B cell (primary cell): Measurements from ENCODE around the gene NBR1. TPM values are rescaled to one million over a fixed set of nuclear protein-coding genes. Genes with fewer than 3 reads are reported as not detected.
"Not testable (repeated sequence)": the region's sequence is repeated elsewhere in the genome, so short reads cannot be mapped to it uniquely, and the experiment has no call there.

Experiments used
- ATAC-seq: fragments of 200-7000 bp; cut with Tn5 transposase; one replicate; pipeline ENCODE4 v1.10.0; 2021; ENCODE audit warnings: low read depth, mild to moderate bottlenecking, moderate number of reproducible peaks, moderate library complexity
- CTCF ChIA-PET: fragments of 350-600 bp; sonication (Branson Sonifier 250); formaldehyde crosslinking; loops from one replicate; lab custom pipeline; 2021; ENCODE audit warnings: antibody characterized with exemption, inconsistent platforms; lab: Charles Lee
- POLR2A ChIA-PET: fragments of 350-600 bp; sonication (Branson Sonifier 250); formaldehyde crosslinking; loops from one replicate; lab custom pipeline; 2021; ENCODE audit warnings: antibody characterized with exemption; lab: Charles Lee
- DNase-seq: peaks from one replicate; pipeline ENCODE4 v3.0.0; 2013
- H2AFZ ChIP-seq: 2 replicates; pipeline ENCODE4 v1.6.1; 2012; ENCODE audit warnings: mild to moderate bottlenecking, low read depth, low read length; ENCODE audit not compliant: insufficient read depth, poor library complexity, severe bottlenecking
- H3K27ac ChIP-seq, 2 donors: 1 replicate in 1 of 2; 2 replicates in 1 of 2; pipeline ENCODE4 v1.5.1; 2012 to 2013; ENCODE audit warnings: low read length in 2 of 2, mild to moderate bottlenecking in 2 of 2, moderate library complexity in 1 of 2
- H3K27me3 ChIP-seq, 4 experiments: fragments of 200-600 bp in 1 of 4; sonication (generic) in 1 of 4; replicated peaks in 1 of 4; 1 replicate in 2 of 4; 2 replicates in 2 of 4; pipeline versions ENCODE4 v1.6.1 to v1.7.0; 2013 to 2016; ENCODE audit warnings: low read length in 3 of 4, mild to moderate bottlenecking in 2 of 4, mixed read lengths in 1 of 4, moderate library complexity in 1 of 4; ENCODE audit not compliant: insufficient read depth in 4 of 4, control insufficient read depth in 3 of 4; ENCODE audit errors: control extremely low read depth in 1 of 4
- H3K36me3 ChIP-seq, 2 experiments: replicated peaks in 1 of 2; 1 replicate in 1 of 2; 2 replicates in 1 of 2; pipeline versions ENCODE4 v1.6.1 to v1.7.1; 2013; ENCODE audit warnings: low read length in 1 of 2; ENCODE audit not compliant: insufficient read depth in 2 of 2, control insufficient read depth in 1 of 2; ENCODE audit errors: control extremely low read depth in 1 of 2, extremely low read depth in 1 of 2
- H3K4me1 ChIP-seq, 2 donors: fragments of 200-600 bp in 1 of 2; sonication (generic) in 1 of 2; 1 replicate in 1 of 2; 2 replicates in 1 of 2; pipeline versions ENCODE4 v1.5.1 to v1.6.1; 2013 to 2017; ENCODE audit warnings: low read length in 2 of 2; ENCODE audit not compliant: control insufficient read depth in 2 of 2, insufficient read depth in 2 of 2
- H3K4me2 ChIP-seq: replicated peaks from 2 replicates; pipeline ENCODE3; 2012; ENCODE audit warnings: mild to moderate bottlenecking, low read depth, low read length; ENCODE audit not compliant: poor library complexity, severe bottlenecking
- H3K4me3 ChIP-seq, 5 experiments: fragments of 200-600 bp in 1 of 5; sonication (generic) in 1 of 5; 1 replicate in 3 of 5; 2 replicates in 2 of 5; pipeline versions ENCODE4 v1.5.1 to v1.7.0; 2011 to 2016; ENCODE audit warnings: low read length in 4 of 5, mild to moderate bottlenecking in 4 of 5, low read depth in 2 of 5, control low read depth in 1 of 5, moderate library complexity in 1 of 5; ENCODE audit not compliant: insufficient read depth in 1 of 5; ENCODE audit errors: control extremely low read depth in 1 of 5, extremely low read depth in 1 of 5
- H3K79me2 ChIP-seq: fragments of 200-600 bp; sonication (generic); one replicate; pipeline ENCODE4 v1.6.0; 2016; ENCODE audit warnings: low read length; ENCODE audit not compliant: control insufficient read depth, insufficient read depth
- H3K9ac ChIP-seq: fragments of 200-600 bp; sonication (generic); 2 replicates; pipeline ENCODE4 v1.6.1; 2017; ENCODE audit warnings: mild to moderate bottlenecking, low read length, moderate library complexity
- H3K9me3 ChIP-seq, 3 donors: one replicate each; pipeline versions ENCODE4 v1.6.1 to v1.7.1; 2013; ENCODE audit warnings: low read length in 2 of 3; ENCODE audit not compliant: control insufficient read depth in 2 of 3, insufficient read depth in 1 of 3; ENCODE audit errors: control extremely low read depth in 1 of 3
- H4K20me1 ChIP-seq: 2 replicates; pipeline ENCODE4 v1.6.0; 2012; ENCODE audit warnings: mild to moderate bottlenecking, low read length; ENCODE audit not compliant: insufficient read depth, control insufficient read depth, poor library complexity, severe bottlenecking
- H3K27ac Mint-ChIP-seq: one replicate; pipeline ENCODE4 v1.8.0; 2021; ENCODE audit warnings: mixed read lengths
- H3K27me3 Mint-ChIP-seq: one replicate; pipeline ENCODE4 v1.8.0; 2021; ENCODE audit warnings: mixed read lengths
- H3K4me1 Mint-ChIP-seq: one replicate; pipeline ENCODE4 v1.8.0; 2021; ENCODE audit warnings: mixed read lengths
- H3K4me3 Mint-ChIP-seq: one replicate; pipeline ENCODE4 v1.8.0; 2021; ENCODE audit warnings: mixed read lengths
- H3K9me3 Mint-ChIP-seq: one replicate; pipeline ENCODE4 v1.8.0; 2022; ENCODE audit warnings: mixed read lengths; ENCODE audit not compliant: insufficient read depth
- EZH2 ChIP-seq: IDR thresholded peaks from 2 replicates; pipeline ENCODE4 v1.6.1; 2012; ENCODE audit warnings: borderline replicate concordance, low read depth, mild to moderate bottlenecking, moderate library complexity, low read length; ENCODE audit not compliant: insufficient read depth, poor library complexity, severe bottlenecking
- WGBS: methylation state at CpG from one replicate; pipeline ENCODE4 v1.1.5; 2013; ENCODE audit warnings: missing lambda C conversion rate; ENCODE audit not compliant: insufficient coverage; 5-methylcytosine and 5-hydroxymethylcytosine counted together
- intact Hi-C: fragments of 100-400 bp; cut with micrococcal nuclease; formaldehyde crosslinking; loops from one replicate; pipeline ENCODE4 v1.10.0; 2022
- polyA plus RNA-seq: library from polyadenylated mRNA; depleted of rRNA; stranded (reverse); fragments of >200 nt; gene quantifications from 2 replicates; pipeline ENCODE4 v1.2.3, GENCODE V29; 2012
- total RNA-seq, 2 donors: library from RNA; stranded (reverse); fragments of 120-200 nt in 1 of 2; gene quantifications; 1 replicate in 1 of 2; 2 replicates in 1 of 2; pipeline versions ENCODE4 v1.2.3 to v1.2.4, GENCODE V29; 2013 to 2022
- TF ChIP-seq, protein P1 (sequence below): fragments of 200-600 bp; IDR thresholded peaks from one replicate; pipeline ENCODE4 v1.8.0; 2022; ENCODE audit warnings: antibody characterized with exemption, mild to moderate bottlenecking

The NBR1 gene
- total and polyA plus RNA-seq, 2 donors (not counting 1 experiment from before 2014, with no cell fraction given) = 18.8 to 43.9 TPM

DNA sequence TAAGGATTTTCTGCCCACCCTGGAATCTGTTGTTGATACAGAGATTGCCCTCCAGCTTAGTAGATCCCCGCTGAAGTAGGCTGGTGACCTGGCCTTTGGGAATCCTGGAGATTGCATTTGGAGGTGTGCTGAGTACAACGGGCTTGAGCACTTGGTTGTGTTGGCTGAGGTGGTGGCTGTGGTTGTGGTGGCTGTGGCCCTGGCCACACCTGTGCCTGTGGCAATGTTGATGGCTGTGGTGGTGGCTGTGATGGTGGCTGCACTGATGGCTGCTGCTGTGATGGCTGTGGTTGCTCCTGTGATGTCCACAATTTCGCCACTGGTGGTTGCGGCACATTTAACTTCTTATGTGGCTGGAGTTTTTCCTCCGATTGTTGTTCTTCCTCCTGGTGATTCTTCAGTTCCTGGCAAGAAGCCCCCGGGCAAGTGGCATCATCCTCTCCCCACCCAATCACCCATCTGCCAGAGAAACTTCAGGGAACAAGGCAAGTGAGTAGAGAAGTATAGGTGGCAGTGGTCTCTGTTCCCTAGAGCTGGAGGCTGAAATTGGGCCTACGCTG is 53.2 kb downstream of the NBR1 start:
- no peaks in the 10 kb centered on the region for H3K9me3 ChIP-seq
- CTCF ChIA-PET = no interaction called here
- H3K4me1 Mint-ChIP-seq = peaks cover 11% of the 10 kb centered on the region
- 89% methylated on average over 5 of the region's 7 CpGs for WGBS
- no peak overlapping the region for H3K4me3 Mint-ChIP-seq
- H3K27ac Mint-ChIP-seq = no peak overlapping the region
- H3K36me3 ChIP-seq = peaks cover 0 to 31% of the 10 kb centered on the region in 2 experiments
- H3K27ac ChIP-seq = peak overlapping the region in 1 of 2 donors; percentile 11
- H3K79me2 ChIP-seq = no peaks in the 10 kb centered on the region
- no peak overlapping the region for H3K4me2 ChIP-seq
- no peak overlapping the region for H2AFZ ChIP-seq
- H3K4me3 ChIP-seq = no peak overlapping the region
- H4K20me1 ChIP-seq = no peaks in the 10 kb centered on the region
- no peak overlapping the region for H3K9ac ChIP-seq
- intact Hi-C loops = no loop called here
- DNase-seq (no peak), ATAC-seq (no peak)
- no peaks in the 10 kb centered on the region for H3K27me3 Mint-ChIP-seq
- H3K4me1 ChIP-seq = peaks cover 0 to 10% of the 10 kb centered on the region in 2 donors
- POLR2A ChIA-PET = no interaction called here
- H3K27me3 ChIP-seq = no peaks in the 10 kb centered on the region
- TF ChIP-seq, protein P1, sequence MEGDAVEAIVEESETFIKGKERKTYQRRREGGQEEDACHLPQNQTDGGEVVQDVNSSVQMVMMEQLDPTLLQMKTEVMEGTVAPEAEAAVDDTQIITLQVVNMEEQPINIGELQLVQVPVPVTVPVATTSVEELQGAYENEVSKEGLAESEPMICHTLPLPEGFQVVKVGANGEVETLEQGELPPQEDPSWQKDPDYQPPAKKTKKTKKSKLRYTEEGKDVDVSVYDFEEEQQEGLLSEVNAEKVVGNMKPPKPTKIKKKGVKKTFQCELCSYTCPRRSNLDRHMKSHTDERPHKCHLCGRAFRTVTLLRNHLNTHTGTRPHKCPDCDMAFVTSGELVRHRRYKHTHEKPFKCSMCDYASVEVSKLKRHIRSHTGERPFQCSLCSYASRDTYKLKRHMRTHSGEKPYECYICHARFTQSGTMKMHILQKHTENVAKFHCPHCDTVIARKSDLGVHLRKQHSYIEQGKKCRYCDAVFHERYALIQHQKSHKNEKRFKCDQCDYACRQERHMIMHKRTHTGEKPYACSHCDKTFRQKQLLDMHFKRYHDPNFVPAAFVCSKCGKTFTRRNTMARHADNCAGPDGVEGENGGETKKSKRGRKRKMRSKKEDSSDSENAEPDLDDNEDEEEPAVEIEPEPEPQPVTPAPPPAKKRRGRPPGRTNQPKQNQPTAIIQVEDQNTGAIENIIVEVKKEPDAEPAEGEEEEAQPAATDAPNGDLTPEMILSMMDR = no peak
- no peaks in the 10 kb centered on the region for H3K9me3 Mint-ChIP-seq

DNA sequence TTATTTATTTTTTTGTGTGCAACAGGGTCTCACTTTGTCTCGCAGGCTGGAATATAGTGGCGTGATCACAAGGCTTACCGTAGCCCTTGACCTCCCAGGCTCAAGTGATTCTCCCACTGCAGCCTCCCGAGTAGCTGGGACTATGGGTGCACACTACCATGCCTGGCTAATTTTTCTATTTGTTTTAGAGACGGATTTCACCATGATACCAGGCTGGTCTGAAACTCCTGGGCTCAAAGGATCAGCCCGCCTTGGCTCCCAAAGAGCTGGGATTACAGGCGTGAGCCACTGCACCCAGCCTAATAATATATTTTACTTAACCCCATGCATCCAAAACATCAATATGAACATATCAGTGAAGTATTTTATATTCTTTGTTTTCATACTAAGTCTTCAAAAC is 55.4 kb downstream of the NBR1 start:
- Histone ChIP-seq H3K4me3 (no peak overlapping the region), H3K36me3 (peaks cover 0 to 25% of the 10 kb centered on the region in 2 experiments), H3K79me2 (no peaks in the 10 kb centered on the region), H3K9ac (no peak overlapping the region), H3K4me2 (no peak overlapping the region), H2AFZ (no peak overlapping the region), H3K27me3 (no peaks in the 10 kb centered on the region), H3K4me1 (peaks cover 0 to 10% of the 10 kb centered on the region in 2 donors), H4K20me1 (no peaks in the 10 kb centered on the region), H3K27ac (no peak overlapping the region), H3K9me3 (no peaks in the 10 kb centered on the region)
- intact Hi-C loops = no loop called here
- no peak for TF ChIP-seq EZH2
- TF ChIP-seq, protein P1 = no peak
- ATAC-seq = no peak
- 98% methylated on average over 5 of the region's 7 CpGs for WGBS
- Mint-ChIP-seq H3K9me3 (no peaks in the 10 kb centered on the region), H3K4me1 (peaks cover 8% of the 10 kb centered on the region), H3K4me3 (no peak overlapping the region), H3K27ac (no peak overlapping the region), H3K27me3 (no peaks in the 10 kb centered on the region)
- ChIA-PET CTCF (interaction anchor here (0.6 to 1.2 kb wide), 5 partner anchors 91 to 1577 kb away, joined by 3 to 6 read pairs (median 3); no protein-coding TSS in a partner anchor), POLR2A (no interaction called here)
- DNase-seq = no peak

DNA sequence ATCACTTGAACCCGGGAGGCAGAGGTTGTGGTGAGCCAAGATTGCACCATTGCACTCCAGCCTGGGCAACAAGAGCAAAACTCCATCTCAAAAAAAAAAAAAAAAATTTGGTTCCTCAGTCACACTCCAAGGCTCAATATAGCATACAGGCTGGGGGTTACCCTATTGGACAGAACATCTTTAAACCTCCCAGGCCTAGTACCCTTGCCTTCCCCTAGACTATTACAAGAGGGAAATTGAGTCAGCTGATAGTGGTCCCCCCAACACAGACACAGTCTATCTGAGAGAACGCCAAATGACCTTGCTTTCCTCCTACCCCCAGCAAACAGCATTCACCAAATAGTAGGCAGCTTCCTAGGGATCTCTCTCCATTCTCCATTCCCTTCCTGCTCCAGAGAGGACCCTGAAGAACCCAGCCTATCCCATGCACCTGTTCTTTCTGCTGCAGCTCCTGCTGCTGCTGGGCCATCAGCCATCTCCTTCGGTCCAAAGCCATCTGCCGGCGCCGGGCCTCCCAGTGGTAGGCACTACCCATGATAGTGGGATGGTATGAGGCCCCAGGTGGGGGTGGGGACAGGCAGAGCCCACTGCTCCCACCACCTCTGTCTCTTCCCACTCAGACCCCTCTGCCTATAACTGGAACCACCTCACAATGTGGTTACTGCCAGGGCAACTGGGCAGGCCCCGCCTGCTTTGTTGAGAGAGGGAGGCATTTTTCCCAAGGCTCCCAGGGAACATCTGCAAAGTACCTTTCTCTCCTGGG is 57.2 kb downstream of the NBR1 start, which contains the start of gene CCDC200:
Gene CCDC200 (minus strand): TSS at position 604 of the 763 bp plus-strand sequence. CDS start 69 bp downstream, at position 535.
- H3K4me3 ChIP-seq, DNase-seq, H3K9ac ChIP-seq, CTCF ChIA-PET, H3K4me1 Mint-ChIP-seq, ATAC-seq, H3K27ac Mint-ChIP-seq, H3K79me2 ChIP-seq, POLR2A ChIA-PET, H3K27ac ChIP-seq, H3K9me3 Mint-ChIP-seq, H2AFZ ChIP-seq, H3K4me2 ChIP-seq, H3K4me3 Mint-ChIP-seq, H3K27me3 Mint-ChIP-seq, H3K27me3 ChIP-seq, intact Hi-C loops, H4K20me1 ChIP-seq: not testable (repeated sequence)
- H3K4me1 ChIP-seq = peaks cover 0 to 19% of the 10 kb centered on the region in 2 donors
- no CpG with 5 or more reads among the region's 7 CpGs for whole genome bisulfite sequencing
- H3K36me3 ChIP-seq = peaks cover 0 to 21% of the 10 kb centered on the region in 2 experiments
- peaks cover 0 to 10% (median 0%) of the 10 kb centered on the region in 3 donors for H3K9me3 ChIP-seq
